Subcutaneous preadipocyte (primary cell): Measurements from ENCODE around the gene SLC16A11. TPM values are rescaled to one million over a fixed set of nuclear protein-coding genes. Genes with fewer than 3 reads are reported as not detected.

Experiments
- small RNA-seq: library from RNA; depleted of rRNA; stranded (forward); fragments of <200 nt; gene quantifications from one replicate; pipeline ENCODE3, GENCODE V24; 2012
- total RNA-seq: library from RNA; depleted of rRNA; stranded (reverse); fragments of >200 nt; gene quantifications from 2 replicates; pipeline ENCODE4 v1.2.3, GENCODE V29; 2012

The SLC16A11 gene
- total RNA-seq: 0.20 TPM in 1 of 2 replicates, not detected in the other

DNA sequence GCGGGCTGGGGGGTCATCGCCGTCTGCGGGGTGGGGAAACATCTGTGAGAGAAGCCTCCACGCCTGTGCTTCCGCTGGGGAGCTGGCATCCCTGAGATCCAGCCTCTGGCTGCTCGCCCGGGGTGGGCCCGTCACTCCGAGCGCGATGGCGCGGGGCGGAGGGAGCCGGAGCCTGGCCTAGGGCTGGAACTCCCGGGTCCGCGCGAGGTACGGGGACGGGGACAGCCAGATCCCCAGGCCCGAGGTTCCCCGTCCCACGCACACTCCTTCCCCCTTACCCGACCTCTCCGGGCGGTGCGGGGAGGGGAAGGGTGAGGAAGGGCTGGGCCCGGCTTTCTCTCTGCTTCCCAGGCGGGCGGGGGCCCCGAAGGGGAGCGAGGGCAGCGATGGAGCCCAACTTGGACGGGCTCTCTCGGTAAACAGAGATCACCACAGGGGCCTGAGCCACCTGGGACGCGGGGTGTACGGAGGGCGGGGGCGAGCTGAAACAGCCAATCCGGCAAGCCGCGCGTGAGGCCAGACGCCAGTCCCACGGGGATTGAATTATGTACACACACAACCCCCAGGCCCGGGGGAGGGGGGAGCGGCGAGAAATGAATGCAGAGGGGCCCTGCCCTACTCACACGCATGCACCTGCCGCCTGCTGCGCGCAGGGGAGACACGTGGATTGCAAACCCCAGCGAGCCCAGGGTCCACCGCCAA, at the start of gene SLC16A11:
Gene SLC16A11, minus strand, starts transcription at position 596 of the 702 bp plus-strand sequence. Its CDS starts 579 bp downstream, at position 17.

DNA sequence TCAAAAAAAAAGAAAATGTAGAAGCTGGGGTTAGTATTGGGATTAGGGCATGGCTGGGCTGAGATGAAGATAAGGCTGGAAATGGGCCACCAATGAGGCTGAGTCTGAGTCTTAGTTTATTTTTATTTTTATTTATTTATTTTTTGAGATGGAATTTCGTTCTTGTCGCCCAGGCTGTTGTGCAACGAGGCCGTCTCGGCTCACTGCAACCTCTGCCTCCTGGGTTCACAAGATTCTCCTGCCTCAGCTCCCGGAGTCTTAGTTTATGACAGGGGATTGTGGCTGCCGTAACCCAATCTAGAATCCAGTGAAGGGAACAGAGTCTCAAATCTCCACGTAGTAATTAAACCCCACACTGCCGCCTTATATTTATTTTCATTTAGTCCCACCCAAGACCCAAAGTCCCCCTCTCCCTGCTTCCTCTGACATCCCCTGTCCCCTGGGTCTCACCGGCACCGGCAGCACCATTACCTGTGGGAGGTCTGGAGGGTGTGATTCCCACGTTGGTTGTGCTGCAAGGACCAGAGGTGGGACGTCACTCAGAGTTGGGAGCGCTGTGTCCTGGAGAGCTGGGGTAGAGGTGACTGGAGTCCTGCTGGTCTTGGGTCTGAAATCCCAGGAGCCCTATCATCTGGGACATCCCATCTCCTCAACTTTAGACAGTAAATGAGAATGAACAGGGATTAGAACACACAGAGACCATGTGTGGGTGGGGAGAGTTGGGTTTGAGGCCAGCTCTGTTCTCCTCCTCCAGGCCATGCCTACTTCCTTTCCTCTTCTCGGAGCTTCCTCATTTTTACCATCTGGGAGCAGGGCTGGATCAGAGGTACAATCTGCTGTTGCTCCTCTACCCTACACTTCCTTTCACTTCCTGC, 35.9 kb upstream of the SLC16A11 start, which contains the start of gene CLEC10A:
Gene CLEC10A, minus strand, starts transcription at position 671 of the 875 bp plus-strand sequence. CDS start 1,439 bp downstream, outside the sequence.

DNA sequence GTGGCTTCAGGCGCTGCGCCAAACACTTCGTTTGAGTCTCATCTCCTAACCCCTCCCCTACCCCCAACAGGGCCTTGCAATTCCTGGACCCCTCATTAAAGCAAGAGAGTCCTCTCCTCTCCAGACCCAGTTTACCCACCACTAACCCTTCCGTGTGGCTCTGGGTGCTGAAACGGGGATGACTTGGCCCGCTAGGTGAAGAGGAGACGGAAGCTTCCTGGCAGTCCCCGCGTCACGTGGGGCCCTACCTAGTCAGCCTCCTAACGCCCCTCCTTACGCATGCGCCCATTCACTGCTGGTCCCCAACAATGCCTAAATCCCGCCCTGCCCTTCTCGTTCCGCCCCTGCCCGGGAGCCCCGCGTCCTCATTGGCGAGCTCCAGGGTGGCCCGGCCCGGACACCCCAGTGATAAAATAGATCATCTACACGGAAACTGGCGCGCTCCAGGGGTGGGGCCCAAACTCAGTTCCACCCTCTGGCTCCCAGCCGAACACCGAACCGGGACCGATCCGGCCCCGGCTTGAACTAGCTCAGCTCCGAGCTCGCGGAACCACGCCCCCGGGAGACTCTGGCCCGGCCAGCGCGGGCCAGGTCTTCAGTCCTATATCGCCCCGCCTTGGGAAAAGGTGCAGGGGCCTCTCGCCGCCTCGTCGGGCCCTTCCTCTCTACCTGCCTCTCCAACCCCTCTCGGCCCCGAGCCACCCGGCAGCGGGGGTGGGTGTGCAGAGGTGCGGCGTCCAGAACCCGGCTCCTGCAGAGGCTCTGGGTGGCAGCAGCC, 8.1 kb downstream of the SLC16A11 start, which contains the start of gene SLC16A13:
Gene SLC16A13, plus strand, starts transcription at position 425 of the 778 bp plus-strand sequence. CDS start 368 bp downstream, outside the sequence.

GRCh38 chr17:7022781-7023571, 20.9 kb downstream of the SLC16A11 start, which contains the start of gene BCL6B:
Gene BCL6B, plus strand, starts transcription at chr17:7023050. Its CDS starts 622 bp downstream, at chr17:7023672.

DNA sequence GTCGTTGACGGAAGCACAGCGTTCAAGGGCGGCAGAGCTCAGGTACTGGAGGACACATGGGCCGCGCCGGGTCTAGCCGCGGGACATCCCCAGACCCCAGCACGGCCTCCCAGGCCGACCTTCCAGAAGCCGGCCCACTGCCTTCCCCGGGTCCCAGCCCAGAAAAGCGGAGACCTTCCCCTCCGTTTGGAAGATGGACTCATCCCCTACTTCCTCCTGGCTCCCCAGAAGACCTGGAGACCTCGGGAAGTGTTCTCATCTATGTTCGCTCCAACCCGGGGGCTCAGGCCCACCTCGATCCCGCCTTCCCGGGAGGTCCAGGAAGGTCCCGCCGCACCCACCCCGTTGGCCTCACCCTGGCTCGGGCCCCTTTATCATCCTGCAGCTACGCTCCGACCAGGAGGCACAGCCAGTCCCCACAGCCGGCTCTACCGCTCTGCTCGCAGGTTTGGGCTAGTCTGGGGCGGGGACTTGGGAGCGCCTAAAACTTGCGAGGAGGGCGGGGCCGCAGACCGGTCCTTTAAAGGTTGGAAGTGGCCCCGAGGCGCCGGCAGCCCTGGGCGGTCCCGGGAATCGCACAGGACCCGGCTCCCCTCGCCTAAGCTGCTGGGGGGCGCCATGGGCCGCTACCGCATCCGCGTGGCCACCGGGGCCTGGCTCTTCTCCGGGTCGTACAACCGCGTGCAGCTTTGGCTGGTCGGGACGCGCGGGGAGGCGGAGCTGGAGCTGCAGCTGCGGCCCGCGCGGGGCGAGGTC, 48.2 kb downstream of the SLC16A11 start, which contains the start of gene ALOX12:
Gene ALOX12, plus strand, starts transcription at position 550 of the 756 bp plus-strand sequence. Its CDS starts 69 bp downstream, at position 619.

Small RNAs within 50 kb of the gene (small RNA-seq; reads per million reads assigned to genes)
- not detected for gene AC120057.1

Other genes starting within 250 kb of the SLC16A11 start
- gene TEKT1, start 212.4 kb downstream of the SLC16A11 start, total RNA-seq: not detected in 2 replicates
- gene ALOX12, start 48.0 kb downstream of the SLC16A11 start, total RNA-seq: not detected in 2 replicates
- gene RNASEK, start 31.5 kb downstream of the SLC16A11 start, total RNA-seq: 31.2 and 47.1 TPM in 2 replicates
- gene BCL6B, start 21.0 kb downstream of the SLC16A11 start, total RNA-seq: under 0.01 TPM in 2 replicates
- gene SLC16A13, start 8.1 kb downstream of the SLC16A11 start, total RNA-seq: 0.37 and 0.39 TPM in 2 replicates
- not detected in 2 replicates for gene CLEC10A, start 36.2 kb upstream of the SLC16A11 start, total RNA-seq
- gene ASGR2, start 70.7 kb upstream of the SLC16A11 start, total RNA-seq: not detected in 2 replicates
- under 0.01 and 0.39 TPM in 2 replicates for gene ASGR1, start 135.3 kb upstream of the SLC16A11 start, total RNA-seq
- gene DLG4, start 175.7 kb upstream of the SLC16A11 start, total RNA-seq: 7.3 and 11.9 TPM in 2 replicates
- gene ACADVL, start 175.8 kb upstream of the SLC16A11 start, total RNA-seq: 194 and 236 TPM in 2 replicates
- gene DVL2, start 190.4 kb upstream of the SLC16A11 start, total RNA-seq: 63.9 and 93.2 TPM in 2 replicates
- 36.6 and 37.1 TPM in 2 replicates for gene PHF23, start 195.4 kb upstream of the SLC16A11 start, total RNA-seq
- gene GABARAP, start 198.4 kb upstream of the SLC16A11 start, total RNA-seq: 110 and 194 TPM in 2 replicates
- 28.7 and 40.1 TPM in 2 replicates for gene CTDNEP1, start 207.6 kb upstream of the SLC16A11 start, total RNA-seq
- 28.9 and 31.2 TPM in 2 replicates for gene ELP5, start 208.1 kb upstream of the SLC16A11 start, total RNA-seq
- 0.98 and 2.9 TPM in 2 replicates for gene CLDN7, start 218.4 kb upstream of the SLC16A11 start, total RNA-seq
- gene SLC2A4, start 237.6 kb upstream of the SLC16A11 start, total RNA-seq: under 0.01 TPM in 1 of 2 replicates, not detected in the other